ENCODE results near the gene HLA-DQA2. TPM values are rescaled to one million over a fixed set of nuclear protein-coding genes. Genes with fewer than 3 reads are reported as not detected.

Gene HLA-DQA2
- total RNA-seq, 1 experiment from 2014 or later: not detected

DNA sequence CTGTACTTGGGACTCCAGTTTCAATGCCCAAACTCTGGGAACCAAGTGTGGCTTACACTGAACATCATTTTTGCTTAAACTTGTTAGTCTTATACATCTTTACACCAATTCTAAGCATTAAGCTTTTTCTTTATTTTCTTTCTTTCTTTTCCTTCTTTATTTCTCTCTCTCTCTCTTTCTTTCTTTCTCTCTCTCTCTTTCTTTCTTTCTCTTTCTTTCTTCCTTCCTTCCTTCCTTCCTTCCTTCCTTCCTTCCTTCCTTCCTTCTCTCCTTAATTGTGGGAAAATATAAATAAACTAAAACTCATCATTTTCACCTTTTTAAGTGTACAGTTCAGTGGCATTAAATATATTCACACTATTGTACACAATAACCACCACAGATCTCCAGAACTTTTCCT, 31.6 kb upstream of the HLA-DQA2 start:
- Histone ChIP-seq H4K8ac (replicated peaks; ENCODE audit: insufficient read length, low read depth, low read length) (no peak overlapping the region), H4K20me1 (ENCODE audit: control insufficient read depth, insufficient read depth, insufficient read length) (no peaks in the 10 kb centered on the region), H3K23me2 (ENCODE audit: insufficient read length, low read depth, low read length, poor library complexity, severe bottlenecking) (no peaks in the 10 kb centered on the region), H2BK15ac (ENCODE audit: low read depth, low read length) (no peak overlapping the region), H3K79me2 (ENCODE audit: insufficient read depth, low read length) (no peaks in the 10 kb centered on the region), H3K18ac (ENCODE audit: insufficient read length, low read depth, low read length) (no peak overlapping the region), H2BK120ac (ENCODE audit: low read depth, low read length, poor library complexity, severe bottlenecking) (no peak overlapping the region), H2BK12ac (ENCODE audit: insufficient read length, low read depth, low read length) (no peak overlapping the region), H3K23ac (ENCODE audit: insufficient read length, low read depth, low read length) (no peak overlapping the region), H2AK5ac (ENCODE audit: insufficient read length, low read length) (no peak overlapping the region), H3K9ac (ENCODE audit: extremely low read depth, insufficient read length, low read length) (no peak overlapping the region), H3K56ac (ENCODE audit: insufficient read length, low read depth, low read length) (no peak overlapping the region), H4K5ac (ENCODE audit: insufficient read length, low read depth, low read length) (no peak overlapping the region), H2BK5ac (ENCODE audit: insufficient read length, low read length) (no peak overlapping the region), H2BK20ac (ENCODE audit: low read depth, low read length, poor library complexity, severe bottlenecking) (no peak overlapping the region), H3K27ac (ENCODE audit: insufficient read length, low read depth, low read length) (no peak overlapping the region), H3K4me2 (ENCODE audit: insufficient read depth, insufficient read length, low read length) (no peak overlapping the region), H4K91ac (ENCODE audit: insufficient read length, low read depth, low read length) (no peak overlapping the region), H3K79me1 (ENCODE audit: insufficient read depth, low read depth, low read length, poor library complexity, severe bottlenecking) (no peaks in the 10 kb centered on the region), H3T11ph (ENCODE audit: low read length) (no peak overlapping the region), H2AFZ (ENCODE audit: low read length) (no peak overlapping the region), H3K14ac (ENCODE audit: insufficient read depth, low read length) (no peak overlapping the region), H3K27me3 (ENCODE audit: insufficient read depth, low read length) (no peaks in the 10 kb centered on the region), H3K4me1 (ENCODE audit: insufficient read depth, low read length) (no peaks in the 10 kb centered on the region), H3K9me3 (ENCODE audit: control insufficient read depth, low read depth, low read length) (no peaks in the 10 kb centered on the region), H3K4ac (ENCODE audit: low read depth, low read length) (no peak overlapping the region)
- no peaks in the 10 kb centered on the region; a peak in 1 of 7 replicates for H3K36me3 Mint-ChIP-seq (ENCODE audit: insufficient read depth in 1 of 3, low read depth in 3 of 3)
- H3K27ac Mint-ChIP-seq: no peak overlapping the region
- peaks cover 3 to 7% of the 10 kb centered on the region in 2 experiments; a peak in 4 of 5 replicates for H3K9me3 Mint-ChIP-seq
- H3K27me3 Mint-ChIP-seq (ENCODE audit: low read depth): no peaks in the 10 kb centered on the region; the same call in 1 of the 2 replicates
- H3K4me3 Mint-ChIP-seq: no peak overlapping the region
- DNase-seq: no peak
- TF ChIP-seq CTCF (conservative IDR thresholded peaks at IDR 0.05): no peak
- no peaks in the 10 kb centered on the region for H3K4me1 Mint-ChIP-seq

All from H9 (cell line).